Right ventricle myocardium superior (tissue), 1 donor: ENCODE data around the gene CARD8. TPM values are rescaled to one million over a fixed set of nuclear protein-coding genes. Genes with fewer than 3 reads are reported as not detected.
"Not testable (repeated sequence)": the region's sequence is repeated elsewhere in the genome, so short reads cannot be mapped to it uniquely, and the experiment has no call there.

Experiments used
- ATAC-seq: fragments of 200-7000 bp; cut with Tn5 transposase; one replicate; pipeline ENCODE4 v1.9.1; 2020; ENCODE audit warnings: mild to moderate bottlenecking; ENCODE audit not compliant: poor library complexity
- DNase-seq: peaks from one replicate; pipeline ENCODE4 v3.0.0-alpha.2; 2020
- intact Hi-C: fragments of 100-400 bp; cut with DNase I; formaldehyde crosslinking; loops from one replicate; pipeline ENCODE4 v1.11.2; 2022
- total RNA-seq: library from RNA; stranded (reverse); fragmentation: NEBNext Ultra II Directional; extraction: Animal tissue kit (Norgen Biotek cat#: 25700); gene quantifications from one replicate; pipeline ENCODE4 v1.2.1, GENCODE V29; 2021
- donor health status: DM: no; HTN: yes; CAD: no; lungs with severe emphysema.

Gene CARD8
- total RNA-seq, 1 donor from 2014 or later, result 27.1 TPM

GRCh38 chr19:48271531-48272151 is 15.9 kb upstream of the CARD8 start:
- peak; percentile 60 for DNase-seq
- intact Hi-C loops, result no loop called here
- ATAC-seq, result peak; percentile 75

- DNase-seq, ATAC-seq, intact Hi-C loops: not testable (repeated sequence)
Measured at GRCh38 chr19:48269617-48270026, 13.9 kb upstream of the CARD8 start.

GRCh38 chr19:48265326-48265725 is 9.6 kb upstream of the CARD8 start:
- intact Hi-C loops, DNase-seq, ATAC-seq: not testable (repeated sequence)

- ATAC-seq, intact Hi-C loops, DNase-seq: not testable (repeated sequence)
Measured at GRCh38 chr19:48260359-48260714, 4.6 kb upstream of the CARD8 start.

GRCh38 chr19:48258992-48259391 is 3.3 kb upstream of the CARD8 start:
- DNase-seq, intact Hi-C loops, ATAC-seq: not testable (repeated sequence)

GRCh38 chr19:48258350-48258749 is 2.6 kb upstream of the CARD8 start:
- intact Hi-C loops, result no loop called here
- DNase-seq, result no peak
- no peak for ATAC-seq

- intact Hi-C loops, result no loop called here
- DNase-seq (no peak), ATAC-seq (no peak)
Measured at GRCh38 chr19:48254529-48254970, 1.2 kb downstream of the CARD8 start.

- DNase-seq (no peak), ATAC-seq (no peak)
- intact Hi-C loops, result no loop called here
Measured at GRCh38 chr19:48253999-48254398, 1.7 kb downstream of the CARD8 start.

GRCh38 chr19:48252609-48253008 is 3.1 kb downstream of the CARD8 start:
- DNase-seq, result no peak
- ATAC-seq, result no peak
- intact Hi-C loops, result no loop called here

- no peak for DNase-seq
- ATAC-seq, result no peak
- intact Hi-C loops, result no loop called here
Measured at GRCh38 chr19:48250290-48251025, 5.3 kb downstream of the CARD8 start.

GRCh38 chr19:48249502-48250014 is 6.2 kb downstream of the CARD8 start:
- ATAC-seq, result peak; percentile 89
- intact Hi-C loops, result no loop called here
- peak; percentile 67 for DNase-seq

GRCh38 chr19:48248081-48248833 is 7.5 kb downstream of the CARD8 start:
- no peak for ATAC-seq
- no peak for DNase-seq
- intact Hi-C loops, result no loop called here

- no peak for DNase-seq
- intact Hi-C loops, result no loop called here
- ATAC-seq, result no peak
Measured at GRCh38 chr19:48247212-48247611, 8.5 kb downstream of the CARD8 start.

GRCh38 chr19:48246101-48246500 is 9.6 kb downstream of the CARD8 start:
- ATAC-seq (no peak), DNase-seq (no peak)
- intact Hi-C loops, result no loop called here

GRCh38 chr19:48244281-48244680 is 11.4 kb downstream of the CARD8 start:
- intact Hi-C loops, result no loop called here
- no peak for DNase-seq
- ATAC-seq, result no peak

GRCh38 chr19:48241771-48242170 is 13.9 kb downstream of the CARD8 start:
- intact Hi-C loops, ATAC-seq, DNase-seq: not testable (repeated sequence)

GRCh38 chr19:48239582-48240141 is 16.1 kb downstream of the CARD8 start:
- ATAC-seq, result no peak
- DNase-seq, result no peak
- intact Hi-C loops, result no loop called here

GRCh38 chr19:48239120-48239519 is 16.6 kb downstream of the CARD8 start:
- no peak for DNase-seq
- no peak for ATAC-seq
- intact Hi-C loops, result no loop called here

GRCh38 chr19:48237057-48237456 is 18.7 kb downstream of the CARD8 start:
- intact Hi-C loops, result no loop called here
- ATAC-seq (no peak), DNase-seq (no peak)
